ENCODE data around the gene TWNK.
"Not testable (repeated sequence)": the region's sequence is repeated elsewhere in the genome, so short reads cannot be mapped to it uniquely, and the experiment has no call there.

The TWNK gene

DNA sequence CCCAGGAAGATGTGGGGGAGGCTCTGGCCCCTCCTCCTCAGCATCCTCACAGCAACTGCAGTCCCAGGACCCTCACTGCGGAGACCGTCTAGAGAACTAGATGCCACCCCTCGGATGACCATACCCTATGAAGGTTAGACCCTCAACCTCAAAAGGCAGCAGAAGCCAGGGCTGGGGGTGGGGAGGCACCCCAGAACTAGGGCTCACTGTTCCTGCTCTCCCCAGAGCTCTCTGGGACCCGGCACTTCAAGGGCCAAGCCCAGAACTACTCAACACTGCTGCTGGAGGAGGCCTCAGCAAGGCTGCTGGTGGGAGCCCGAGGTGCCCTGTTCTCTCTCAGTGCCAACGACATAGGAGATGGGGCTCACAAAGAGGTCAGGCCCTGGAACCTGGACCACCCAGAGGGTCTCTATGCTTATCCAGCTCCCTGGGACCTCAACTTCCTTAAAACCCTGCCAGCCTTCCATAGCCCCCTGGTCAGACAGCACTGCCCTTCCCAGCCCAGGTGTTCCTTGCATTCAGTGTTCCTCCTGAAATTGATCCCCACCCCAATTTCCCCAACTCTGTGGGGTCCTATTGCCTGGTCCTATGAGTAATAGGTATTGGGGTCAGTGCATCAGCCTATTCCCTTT lies 14.3 kb upstream of the TWNK start:
- no peak overlapping the region for H3K27ac ChIP-seq (ENCODE audit: low read length, poor library complexity, severe bottlenecking)
- DNase-seq, result no peak
- no peaks in the 10 kb centered on the region for H3K27me3 ChIP-seq (ENCODE audit: control insufficient read depth in 1 of 2, insufficient read depth in 1 of 2, low read length in 2 of 2)
- H3K14ac ChIP-seq (ENCODE audit: low read length in 2 of 2), result no peak overlapping the region
- H2BK120ac ChIP-seq (ENCODE audit: low read depth, low read length), result no peak overlapping the region
- no peaks in the 10 kb centered on the region for H3K79me1 ChIP-seq (replicated peaks; ENCODE audit: low read length, poor library complexity, severe bottlenecking)
- H4K91ac ChIP-seq (ENCODE audit: low read length), result no peak overlapping the region
- H2AK5ac ChIP-seq (ENCODE audit: low read length, severe bottlenecking), result no peak overlapping the region
- H3K4ac ChIP-seq (ENCODE audit: low read depth in 1 of 2, low read length in 2 of 2), result no peak overlapping the region
- peaks cover 34% of the 10 kb centered on the region for H3K4me1 ChIP-seq (ENCODE audit: control insufficient read depth, insufficient read depth, low read depth, low read length)
- no peak overlapping the region for H4K8ac ChIP-seq (ENCODE audit: low read length)
- H3K23ac ChIP-seq (ENCODE audit: low read length in 2 of 2), result no peak overlapping the region
- no peak overlapping the region for H2AFZ ChIP-seq (ENCODE audit: low read depth, low read length)
- peaks cover 5 to 14% of the 10 kb centered on the region in 2 experiments for H3K36me3 ChIP-seq (ENCODE audit: control insufficient read depth in 1 of 2, insufficient read depth in 2 of 2, low read depth in 1 of 2, low read length in 2 of 2)
- H2BK15ac ChIP-seq (ENCODE audit: low read depth, poor library complexity, severe bottlenecking), result no peak overlapping the region
- H3K9me3 ChIP-seq (ENCODE audit: control insufficient read depth, low read length), result no peaks in the 10 kb centered on the region
- H2BK5ac ChIP-seq (ENCODE audit: low read depth, low read length, poor library complexity, severe bottlenecking), result no peak overlapping the region
- H3K18ac ChIP-seq (ENCODE audit: low read depth in 1 of 2, low read length in 2 of 2), result no peak overlapping the region
- WGBS, result 95% methylated on average over 6 of the region's 6 CpGs
- H3K4me2 ChIP-seq (ENCODE audit: low read length, poor library complexity, severe bottlenecking), result no peak overlapping the region
- H2BK12ac ChIP-seq (ENCODE audit: low read length in 2 of 2), result no peak overlapping the region
- H3K4me3 ChIP-seq (ENCODE audit: insufficient read depth in 1 of 2, low read depth in 1 of 2, low read length in 2 of 2), result no peak overlapping the region
- no peak overlapping the region for H3K9ac ChIP-seq (ENCODE audit: low read length)

DNA sequence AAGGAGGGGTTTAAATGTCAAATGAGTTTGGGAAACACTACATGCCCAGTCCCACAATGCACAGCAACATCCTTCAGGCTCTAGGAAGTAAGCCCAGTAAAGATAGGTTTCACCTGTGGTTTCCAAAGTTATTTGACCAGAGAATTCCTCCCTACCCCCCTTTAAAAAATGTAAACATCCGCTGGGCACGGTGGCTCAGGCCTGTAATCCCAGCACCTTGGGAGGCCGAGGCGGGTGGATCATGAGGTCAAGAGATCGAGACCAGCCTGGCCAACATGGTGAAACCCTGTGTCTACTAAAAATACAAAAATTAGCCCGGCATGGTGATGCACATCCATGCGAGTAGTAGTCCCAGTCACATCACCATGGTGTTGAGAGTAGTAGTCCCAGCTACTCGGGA lies 11.9 kb upstream of the TWNK start:
- H2BK12ac ChIP-seq (ENCODE audit: low read length in 2 of 2); H3K14ac ChIP-seq (ENCODE audit: low read length in 2 of 2); H2AK5ac ChIP-seq (ENCODE audit: low read length, severe bottlenecking); H2BK5ac ChIP-seq (ENCODE audit: low read depth, low read length, poor library complexity, severe bottlenecking); DNase-seq; H3K27ac ChIP-seq (ENCODE audit: low read length, poor library complexity, severe bottlenecking); H3K4me3 ChIP-seq (ENCODE audit: insufficient read depth in 1 of 2, low read depth in 1 of 2, low read length in 2 of 2); H3K9me3 ChIP-seq (ENCODE audit: control insufficient read depth, low read length); H3K79me1 ChIP-seq (replicated peaks; ENCODE audit: low read length, poor library complexity, severe bottlenecking); H3K4ac ChIP-seq (ENCODE audit: low read depth in 1 of 2, low read length in 2 of 2); H4K91ac ChIP-seq (ENCODE audit: low read length); H2AFZ ChIP-seq (ENCODE audit: low read depth, low read length); H3K18ac ChIP-seq (ENCODE audit: low read depth in 1 of 2, low read length in 2 of 2); H3K4me2 ChIP-seq (ENCODE audit: low read length, poor library complexity, severe bottlenecking); H4K8ac ChIP-seq (ENCODE audit: low read length); H2BK120ac ChIP-seq (ENCODE audit: low read depth, low read length); H3K27me3 ChIP-seq (ENCODE audit: control insufficient read depth in 1 of 2, insufficient read depth in 1 of 2, low read length in 2 of 2); H3K9ac ChIP-seq (ENCODE audit: low read length); H2BK15ac ChIP-seq (ENCODE audit: low read depth, poor library complexity, severe bottlenecking); H3K23ac ChIP-seq (ENCODE audit: low read length in 2 of 2): not testable (repeated sequence)
- Histone ChIP-seq H3K36me3 (ENCODE audit: control insufficient read depth in 1 of 2, insufficient read depth in 2 of 2, low read depth in 1 of 2, low read length in 2 of 2) (peaks cover 23 to 36% of the 10 kb centered on the region in 2 experiments), H3K4me1 (ENCODE audit: control insufficient read depth, insufficient read depth, low read depth, low read length) (peaks cover 22% of the 10 kb centered on the region)
- WGBS, result 85% methylated on average over 8 of the region's 8 CpGs

DNA sequence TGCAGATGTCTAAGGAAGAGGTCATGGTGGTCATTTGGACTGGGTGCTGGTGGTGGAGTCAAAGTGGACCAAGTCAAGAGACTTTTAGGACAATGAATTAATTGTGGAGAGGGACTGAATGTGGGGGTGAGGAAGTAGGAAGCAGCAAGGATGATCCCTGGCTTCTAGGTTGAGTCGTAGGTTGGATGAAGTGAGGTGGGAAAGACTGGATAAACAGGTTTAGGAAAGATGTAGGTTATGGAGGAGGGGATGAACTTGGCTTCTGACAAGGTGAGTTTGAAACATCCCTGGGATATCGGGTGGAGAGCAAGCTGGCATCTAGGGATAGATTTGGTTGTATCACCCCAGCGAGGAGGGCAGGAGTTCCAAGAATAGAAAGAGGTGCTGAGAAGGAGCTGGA lies 10.4 kb upstream of the TWNK start:
- no peak overlapping the region for H3K27ac ChIP-seq (ENCODE audit: low read length, poor library complexity, severe bottlenecking)
- H3K4me3 ChIP-seq (ENCODE audit: insufficient read depth in 1 of 2, low read depth in 1 of 2, low read length in 2 of 2), result no peak overlapping the region
- no peak for DNase-seq
- H3K18ac ChIP-seq (ENCODE audit: low read depth in 1 of 2, low read length in 2 of 2), result no peak overlapping the region
- no peak overlapping the region for H4K91ac ChIP-seq (ENCODE audit: low read length)
- H3K9me3 ChIP-seq (ENCODE audit: control insufficient read depth, low read length), result no peaks in the 10 kb centered on the region
- H3K27me3 ChIP-seq (ENCODE audit: control insufficient read depth in 1 of 2, insufficient read depth in 1 of 2, low read length in 2 of 2), result no peaks in the 10 kb centered on the region
- no peak overlapping the region for H2BK15ac ChIP-seq (ENCODE audit: low read depth, poor library complexity, severe bottlenecking)
- no peak overlapping the region for H2AFZ ChIP-seq (ENCODE audit: low read depth, low read length)
- H2BK120ac ChIP-seq (ENCODE audit: low read depth, low read length), result no peak overlapping the region
- H3K23ac ChIP-seq (ENCODE audit: low read length in 2 of 2), result no peak overlapping the region
- no peak overlapping the region for H4K8ac ChIP-seq (ENCODE audit: low read length)
- no peak overlapping the region for H3K4me2 ChIP-seq (ENCODE audit: low read length, poor library complexity, severe bottlenecking)
- H3K4me1 ChIP-seq (ENCODE audit: control insufficient read depth, insufficient read depth, low read depth, low read length), result peaks cover 7% of the 10 kb centered on the region
- no peak overlapping the region for H3K4ac ChIP-seq (ENCODE audit: low read depth in 1 of 2, low read length in 2 of 2)
- H3K9ac ChIP-seq (ENCODE audit: low read length), result no peak overlapping the region
- H2AK5ac ChIP-seq (ENCODE audit: low read length, severe bottlenecking), result no peak overlapping the region
- H3K79me1 ChIP-seq (replicated peaks; ENCODE audit: low read length, poor library complexity, severe bottlenecking), result peaks cover 4% of the 10 kb centered on the region
- H2BK5ac ChIP-seq (ENCODE audit: low read depth, low read length, poor library complexity, severe bottlenecking), result no peak overlapping the region
- peaks cover 36 to 44% of the 10 kb centered on the region in 2 experiments for H3K36me3 ChIP-seq (ENCODE audit: control insufficient read depth in 1 of 2, insufficient read depth in 2 of 2, low read depth in 1 of 2, low read length in 2 of 2)
- WGBS, result 87% methylated on average over 3 of the region's 3 CpGs
- no peak overlapping the region for H2BK12ac ChIP-seq (ENCODE audit: low read length in 2 of 2)
- H3K14ac ChIP-seq (ENCODE audit: low read length in 2 of 2), result no peak overlapping the region

DNA sequence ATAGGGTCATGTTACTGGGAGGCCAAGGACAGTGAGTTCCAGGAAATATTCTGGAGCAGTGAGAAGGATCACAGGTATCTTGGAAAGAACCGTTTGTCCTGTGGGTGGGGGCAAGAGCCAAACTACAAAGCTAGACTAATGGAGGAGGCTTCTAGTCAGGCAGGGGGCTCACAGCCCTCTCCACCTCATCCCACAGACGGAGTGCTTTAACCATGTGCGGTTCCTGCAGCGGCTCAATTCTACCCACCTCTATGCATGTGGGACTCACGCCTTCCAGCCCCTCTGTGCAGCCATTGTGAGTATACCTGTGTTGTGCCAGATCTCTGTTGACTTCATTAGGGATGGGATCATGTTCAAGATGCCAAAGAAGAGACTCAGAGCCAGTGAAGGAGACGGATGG lies 9.9 kb upstream of the TWNK start:
- Histone ChIP-seq H2BK5ac (ENCODE audit: low read depth, low read length, poor library complexity, severe bottlenecking) (no peak overlapping the region), H2BK120ac (ENCODE audit: low read depth, low read length) (no peak overlapping the region), H3K36me3 (ENCODE audit: control insufficient read depth in 1 of 2, insufficient read depth in 2 of 2, low read depth in 1 of 2, low read length in 2 of 2) (peaks cover 36 to 44% of the 10 kb centered on the region in 2 experiments), H3K27ac (ENCODE audit: low read length, poor library complexity, severe bottlenecking) (no peak overlapping the region), H2BK15ac (ENCODE audit: low read depth, poor library complexity, severe bottlenecking) (no peak overlapping the region), H3K14ac (ENCODE audit: low read length in 2 of 2) (no peak overlapping the region), H4K8ac (ENCODE audit: low read length) (no peak overlapping the region), H3K4ac (ENCODE audit: low read depth in 1 of 2, low read length in 2 of 2) (no peak overlapping the region), H3K4me2 (ENCODE audit: low read length, poor library complexity, severe bottlenecking) (no peak overlapping the region), H3K9ac (ENCODE audit: low read length) (no peak overlapping the region), H3K4me1 (ENCODE audit: control insufficient read depth, insufficient read depth, low read depth, low read length) (peaks cover 3% of the 10 kb centered on the region), H3K23ac (ENCODE audit: low read length in 2 of 2) (no peak overlapping the region), H3K9me3 (ENCODE audit: control insufficient read depth, low read length) (no peaks in the 10 kb centered on the region), H2AK5ac (ENCODE audit: low read length, severe bottlenecking) (no peak overlapping the region), H3K4me3 (ENCODE audit: insufficient read depth in 1 of 2, low read depth in 1 of 2, low read length in 2 of 2) (no peak overlapping the region), H3K18ac (ENCODE audit: low read depth in 1 of 2, low read length in 2 of 2) (no peak overlapping the region), H3K27me3 (ENCODE audit: control insufficient read depth in 1 of 2, insufficient read depth in 1 of 2, low read length in 2 of 2) (no peaks in the 10 kb centered on the region), H4K91ac (ENCODE audit: low read length) (no peak overlapping the region), H2BK12ac (ENCODE audit: low read length in 2 of 2) (no peak overlapping the region), H3K79me1 (replicated peaks; ENCODE audit: low read length, poor library complexity, severe bottlenecking) (peaks cover 4% of the 10 kb centered on the region), H2AFZ (ENCODE audit: low read depth, low read length) (no peak overlapping the region)
- 96% methylated on average over 6 of the region's 6 CpGs for WGBS
- DNase-seq, result no peak

Measured in mesenchymal stem cell (in vitro differentiated cells and primary cell).